Nephron (organoid): ENCODE results near the gene MRAS.

Source experiments
- H3K27ac Mint-ChIP-seq, 3 experiments: 2 replicates each; pipeline ENCODE4 v1.8.0; 2020; ENCODE audit warnings: mixed read lengths in 3 of 3, mild to moderate bottlenecking in 2 of 3, moderate library complexity in 1 of 3
- H3K27me3 Mint-ChIP-seq: 2 replicates; pipeline ENCODE4 v1.8.0; 2021; ENCODE audit warnings: low read depth, mild to moderate bottlenecking, moderate library complexity, mixed read lengths
- H3K36me3 Mint-ChIP-seq: 2 replicates; pipeline ENCODE4 v1.8.0; 2020; ENCODE audit warnings: low read depth, mixed read lengths
- H3K4me1 Mint-ChIP-seq: 2 replicates; pipeline ENCODE4 v1.8.0; 2020; ENCODE audit warnings: mixed read lengths
- H3K4me3 Mint-ChIP-seq, 3 experiments: 2 replicates each; pipeline ENCODE4 v1.8.0; 2020; ENCODE audit warnings: mild to moderate bottlenecking in 3 of 3, mixed read lengths in 3 of 3, moderate library complexity in 2 of 3
- H3K9me3 Mint-ChIP-seq: 2 replicates; pipeline ENCODE4 v1.8.0; 2020; ENCODE audit warnings: mixed read lengths
- CTCF ChIP-seq, 3 experiments: fragments of 200-600 bp; sonication (generic); IDR thresholded peaks; one replicate each; pipeline ENCODE4 v1.5.0; 2021; ENCODE audit warnings: antibody characterized with exemption in 3 of 3; ENCODE audit not compliant: unreplicated experiment in 3 of 3

MRAS gene

GRCh38 chr3:138442433-138442832, 94.1 kb downstream of the MRAS start:
- Mint-ChIP-seq H3K27ac (no peak overlapping the region), H3K36me3 (no peaks in the 10 kb centered on the region), H3K27me3 (peaks cover 45% of the 10 kb centered on the region), H3K4me3 (no peak overlapping the region), H3K9me3 (no peaks in the 10 kb centered on the region), H3K4me1 (peaks cover 21% of the 10 kb centered on the region)
- TF ChIP-seq CTCF (IDR thresholded peaks at IDR 0.05; ENCODE audit: unreplicated experiment in 3 of 3), result no peak

- TF ChIP-seq CTCF (IDR thresholded peaks at IDR 0.05; ENCODE audit: unreplicated experiment in 3 of 3), result no peak
- H3K36me3 Mint-ChIP-seq, result no peaks in the 10 kb centered on the region
- no peak overlapping the region for H3K4me3 Mint-ChIP-seq
- peaks cover 21% of the 10 kb centered on the region for H3K4me1 Mint-ChIP-seq
- H3K27me3 Mint-ChIP-seq, result peaks cover 38% of the 10 kb centered on the region
- H3K9me3 Mint-ChIP-seq, result no peaks in the 10 kb centered on the region
- H3K27ac Mint-ChIP-seq, result no peak overlapping the region
Measured at GRCh38 chr3:138443091-138443490, 94.7 kb downstream of the MRAS start.

- no peak for TF ChIP-seq CTCF (IDR thresholded peaks at IDR 0.05; ENCODE audit: unreplicated experiment in 3 of 3)
- Mint-ChIP-seq H3K36me3 (no peaks in the 10 kb centered on the region), H3K27me3 (peaks cover 31% of the 10 kb centered on the region), H3K4me3 (no peak overlapping the region), H3K9me3 (no peaks in the 10 kb centered on the region), H3K4me1 (peaks cover 21% of the 10 kb centered on the region), H3K27ac (no peak overlapping the region)
Measured at GRCh38 chr3:138443521-138444503, 95.4 kb downstream of the MRAS start.

GRCh38 chr3:138445236-138445635, 96.9 kb downstream of the MRAS start:
- Mint-ChIP-seq H3K36me3 (no peaks in the 10 kb centered on the region), H3K9me3 (no peaks in the 10 kb centered on the region), H3K27ac (no peak overlapping the region), H3K4me1 (peaks cover 26% of the 10 kb centered on the region), H3K27me3 (peaks cover 22% of the 10 kb centered on the region), H3K4me3 (no peak overlapping the region)
- no peak for TF ChIP-seq CTCF (IDR thresholded peaks at IDR 0.05; ENCODE audit: unreplicated experiment in 3 of 3)

- Mint-ChIP-seq H3K9me3 (no peaks in the 10 kb centered on the region), H3K27me3 (peaks cover 17% of the 10 kb centered on the region), H3K36me3 (no peaks in the 10 kb centered on the region), H3K4me3 (no peak overlapping the region), H3K4me1 (peaks cover 26% of the 10 kb centered on the region), H3K27ac (no peak overlapping the region)
- no peak for TF ChIP-seq CTCF (IDR thresholded peaks at IDR 0.05; ENCODE audit: unreplicated experiment in 3 of 3)
Measured at GRCh38 chr3:138445654-138446053, 97.3 kb downstream of the MRAS start.

GRCh38 chr3:138448631-138449030, 100.3 kb downstream of the MRAS start:
- H3K4me1 Mint-ChIP-seq, result peaks cover 12% of the 10 kb centered on the region
- H3K9me3 Mint-ChIP-seq, result no peaks in the 10 kb centered on the region
- H3K36me3 Mint-ChIP-seq, result no peaks in the 10 kb centered on the region
- H3K27me3 Mint-ChIP-seq, result peaks cover 11% of the 10 kb centered on the region
- H3K4me3 Mint-ChIP-seq, result no peak overlapping the region
- no peak overlapping the region for H3K27ac Mint-ChIP-seq
- no peak for TF ChIP-seq CTCF (IDR thresholded peaks at IDR 0.05; ENCODE audit: unreplicated experiment in 3 of 3)
